ENCODE measurements around the gene SERPIND1. TPM values are rescaled to one million over a fixed set of nuclear protein-coding genes. Genes with fewer than 3 reads are reported as not detected.
"Not testable (repeated sequence)": the region's sequence is repeated elsewhere in the genome, so short reads cannot be mapped to it uniquely, and the experiment has no call there.

The SERPIND1 gene
- total RNA-seq, 1 experiment from 2014 or later, result not detected

- no peak overlapping the region for H3K4me3 ChIP-seq
- peaks cover 31% of the 10 kb centered on the region for H3K36me3 ChIP-seq
- H3K9me3 ChIP-seq, result no peaks in the 10 kb centered on the region
- no peak for DNase-seq
- H3K27me3 ChIP-seq, result no peaks in the 10 kb centered on the region
Measured at GRCh38 chr22:20813056-20813455, 39.1 kb downstream of the SERPIND1 start.

GRCh38 chr22:20814221-20814808, 40.4 kb downstream of the SERPIND1 start:
- Histone ChIP-seq H3K4me3 (no peak overlapping the region), H3K36me3 (peaks cover 28% of the 10 kb centered on the region), H3K9me3 (no peaks in the 10 kb centered on the region), H3K27me3 (no peaks in the 10 kb centered on the region)
- DNase-seq, result no peak

- DNase-seq, result no peak
- H3K27me3 ChIP-seq, result no peaks in the 10 kb centered on the region
- H3K9me3 ChIP-seq, result no peaks in the 10 kb centered on the region
- no peak overlapping the region for H3K4me3 ChIP-seq
- peaks cover 28% of the 10 kb centered on the region for H3K36me3 ChIP-seq
Measured at GRCh38 chr22:20815477-20816050, 41.7 kb downstream of the SERPIND1 start.

- DNase-seq, result no peak
- peaks cover 24% of the 10 kb centered on the region for H3K36me3 ChIP-seq
Measured at GRCh38 chr22:20816559-20816958, 42.6 kb downstream of the SERPIND1 start.

GRCh38 chr22:20818471-20818870, 44.6 kb downstream of the SERPIND1 start:
- no peak overlapping the region for H3K4me3 ChIP-seq
- H3K27me3 ChIP-seq, result no peaks in the 10 kb centered on the region
- DNase-seq, result no peak
- H3K9me3 ChIP-seq, result no peaks in the 10 kb centered on the region
- H3K36me3 ChIP-seq, result peaks cover 22% of the 10 kb centered on the region

More at GRCh38 chr22:20816559-20816958, 42.6 kb downstream of the SERPIND1 start:
- no peaks in the 10 kb centered on the region for H3K9me3 ChIP-seq
- no peaks in the 10 kb centered on the region for H3K27me3 ChIP-seq
- no peak overlapping the region for H3K4me3 ChIP-seq

- no peak for DNase-seq
- Histone ChIP-seq H3K4me3 (no peak overlapping the region), H3K9me3 (no peaks in the 10 kb centered on the region), H3K27me3 (no peaks in the 10 kb centered on the region), H3K36me3 (peaks cover 19% of the 10 kb centered on the region)
Measured at GRCh38 chr22:20819471-20819870, 45.6 kb downstream of the SERPIND1 start.

GRCh38 chr22:20821717-20822239, 47.9 kb downstream of the SERPIND1 start:
- not testable (repeated sequence) for H3K27me3 ChIP-seq, DNase-seq, H3K4me3 ChIP-seq, H3K9me3 ChIP-seq
- H3K36me3 ChIP-seq, result peaks cover 28% of the 10 kb centered on the region

GRCh38 chr22:20822240-20822639, 48.3 kb downstream of the SERPIND1 start:
- Histone ChIP-seq H3K27me3 (no peaks in the 10 kb centered on the region), H3K4me3 (no peak overlapping the region), H3K9me3 (no peaks in the 10 kb centered on the region), H3K36me3 (peaks cover 26% of the 10 kb centered on the region)
- no peak for DNase-seq

- peaks cover 24% of the 10 kb centered on the region for H3K36me3 ChIP-seq
- DNase-seq, result no peak
- H3K4me3 ChIP-seq, result no peak overlapping the region
- H3K9me3 ChIP-seq, result no peaks in the 10 kb centered on the region
- H3K27me3 ChIP-seq, result no peaks in the 10 kb centered on the region
Measured at GRCh38 chr22:20823264-20823663, 49.4 kb downstream of the SERPIND1 start.

- not testable (repeated sequence) for DNase-seq, H3K27me3 ChIP-seq
Measured at GRCh38 chr22:20825216-20825615, 51.3 kb downstream of the SERPIND1 start.

GRCh38 chr22:20825624-20826023, 51.7 kb downstream of the SERPIND1 start:
- Histone ChIP-seq H3K27me3 (no peaks in the 10 kb centered on the region), H3K4me3 (no peak overlapping the region), H3K36me3 (peaks cover 34% of the 10 kb centered on the region), H3K9me3 (peaks cover 2% of the 10 kb centered on the region; the same call in 1 of the 2 replicates)
- no peak for DNase-seq

More at GRCh38 chr22:20825216-20825615, 51.3 kb downstream of the SERPIND1 start:
- not testable (repeated sequence) for H3K9me3 ChIP-seq, H3K4me3 ChIP-seq
- H3K36me3 ChIP-seq, result peaks cover 30% of the 10 kb centered on the region

- not testable (repeated sequence) for H3K27me3 ChIP-seq, H3K9me3 ChIP-seq, DNase-seq, H3K4me3 ChIP-seq
- peaks cover 43% of the 10 kb centered on the region for H3K36me3 ChIP-seq
Measured at GRCh38 chr22:20826373-20827152, 52.6 kb downstream of the SERPIND1 start.

GRCh38 chr22:20829491-20830134, 55.7 kb downstream of the SERPIND1 start:
- H3K36me3 ChIP-seq, result peaks cover 51% of the 10 kb centered on the region
- H3K9me3 ChIP-seq, result peaks cover 3% of the 10 kb centered on the region; the same call in 1 of the 2 replicates
- H3K4me3 ChIP-seq, result no peak overlapping the region
- no peak for DNase-seq
- H3K27me3 ChIP-seq, result no peaks in the 10 kb centered on the region

GRCh38 chr22:20833225-20833665, 59.3 kb downstream of the SERPIND1 start:
- H3K27me3 ChIP-seq, result no peaks in the 10 kb centered on the region
- DNase-seq, result no peak

GRCh38 chr22:20834206-20834605, 60.3 kb downstream of the SERPIND1 start:
- Histone ChIP-seq H3K9me3 (peaks cover 3% of the 10 kb centered on the region; the same call in 1 of the 2 replicates), H3K27me3 (no peaks in the 10 kb centered on the region), H3K36me3 (peaks cover 42% of the 10 kb centered on the region), H3K4me3 (no peak overlapping the region)
- DNase-seq, result no peak

More at GRCh38 chr22:20833225-20833665, 59.3 kb downstream of the SERPIND1 start:
- no peak overlapping the region for H3K4me3 ChIP-seq
- H3K36me3 ChIP-seq, result peaks cover 44% of the 10 kb centered on the region
- peaks cover 3% of the 10 kb centered on the region; the same call in 1 of the 2 replicates for H3K9me3 ChIP-seq

- no peak for DNase-seq
- peaks cover 39% of the 10 kb centered on the region for H3K36me3 ChIP-seq
- no peak overlapping the region for H3K4me3 ChIP-seq
- H3K27me3 ChIP-seq, result no peaks in the 10 kb centered on the region
- peaks cover 3% of the 10 kb centered on the region; the same call in 1 of the 2 replicates for H3K9me3 ChIP-seq
Measured at GRCh38 chr22:20834725-20835124, 60.8 kb downstream of the SERPIND1 start.
